Measurements from ENCODE around the gene AGAP3.

AGAP3 gene

DNA sequence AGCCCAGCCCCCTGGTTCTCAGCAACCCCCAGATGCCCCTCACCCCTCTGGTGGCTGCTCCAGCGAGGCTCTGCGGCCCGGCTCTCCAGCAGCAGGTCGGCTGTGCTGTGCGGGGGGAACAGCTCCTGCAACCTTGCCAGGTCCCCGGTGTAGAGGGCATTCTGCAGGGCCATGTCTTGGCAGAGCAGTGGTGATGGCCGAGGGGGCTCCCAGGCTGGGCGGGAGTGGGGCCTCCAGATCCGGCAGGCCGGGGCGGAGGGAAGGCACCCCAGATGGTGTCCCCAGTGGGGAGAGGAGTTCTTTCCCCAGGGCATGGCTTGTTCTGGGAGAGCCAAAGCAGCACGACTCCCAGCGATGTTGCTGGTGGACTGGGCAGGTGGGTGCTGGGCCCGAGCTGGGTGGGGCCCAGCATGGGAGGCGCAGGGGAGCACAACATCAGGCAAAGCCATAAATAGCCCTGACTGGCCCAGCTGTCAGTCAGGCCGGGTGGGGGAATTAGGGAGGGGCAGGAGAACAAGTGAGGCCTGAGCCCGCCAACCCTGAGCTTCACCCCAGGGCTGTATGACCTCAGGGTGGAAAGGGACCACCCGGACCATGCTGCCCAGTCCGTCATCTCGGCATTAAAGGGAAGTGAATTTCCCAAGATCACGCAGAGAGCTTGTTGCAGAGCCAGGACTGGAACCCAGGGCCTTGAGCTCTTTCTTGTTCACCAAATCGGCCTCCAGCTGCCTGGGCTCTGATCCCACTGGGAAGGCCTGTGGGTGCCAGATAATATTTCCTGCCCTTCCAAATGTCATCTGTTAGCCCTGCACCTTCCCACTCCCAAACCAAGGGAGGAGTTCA is 101.4 kb downstream of the AGAP3 start:
- no peak for DNase-seq (ENCODE audit: low read depth)

- DNase-seq (ENCODE audit: low read depth): no peak
Observed at GRCh38 chr7:151188252-151188542, 101.9 kb downstream of the AGAP3 start.

GRCh38 chr7:151189038-151189437 is 102.8 kb downstream of the AGAP3 start:
- DNase-seq (ENCODE audit: low read depth): no peak

- DNase-seq (ENCODE audit: low read depth): no peak
Observed at GRCh38 chr7:151191544-151191943, 105.3 kb downstream of the AGAP3 start.

- no peak for DNase-seq (ENCODE audit: low read depth)
Observed at GRCh38 chr7:151192002-151192539, 105.8 kb downstream of the AGAP3 start.

- DNase-seq (ENCODE audit: low read depth): no peak
Observed at GRCh38 chr7:151193203-151193978, 107.1 kb downstream of the AGAP3 start.
